NCI-H1436 treated with DMSO at 0.1 percent for 48 hours (cell line): ENCODE data around the gene P2RX7.
"Not testable (repeated sequence)": the region's sequence is repeated elsewhere in the genome, so short reads cannot be mapped to it uniquely, and the experiment has no call there.

Experiments
- DNase-seq: peaks from one replicate; lab custom pipeline; 2025; lab: John Stamatoyannopoulos, UW

P2RX7 gene

DNA sequence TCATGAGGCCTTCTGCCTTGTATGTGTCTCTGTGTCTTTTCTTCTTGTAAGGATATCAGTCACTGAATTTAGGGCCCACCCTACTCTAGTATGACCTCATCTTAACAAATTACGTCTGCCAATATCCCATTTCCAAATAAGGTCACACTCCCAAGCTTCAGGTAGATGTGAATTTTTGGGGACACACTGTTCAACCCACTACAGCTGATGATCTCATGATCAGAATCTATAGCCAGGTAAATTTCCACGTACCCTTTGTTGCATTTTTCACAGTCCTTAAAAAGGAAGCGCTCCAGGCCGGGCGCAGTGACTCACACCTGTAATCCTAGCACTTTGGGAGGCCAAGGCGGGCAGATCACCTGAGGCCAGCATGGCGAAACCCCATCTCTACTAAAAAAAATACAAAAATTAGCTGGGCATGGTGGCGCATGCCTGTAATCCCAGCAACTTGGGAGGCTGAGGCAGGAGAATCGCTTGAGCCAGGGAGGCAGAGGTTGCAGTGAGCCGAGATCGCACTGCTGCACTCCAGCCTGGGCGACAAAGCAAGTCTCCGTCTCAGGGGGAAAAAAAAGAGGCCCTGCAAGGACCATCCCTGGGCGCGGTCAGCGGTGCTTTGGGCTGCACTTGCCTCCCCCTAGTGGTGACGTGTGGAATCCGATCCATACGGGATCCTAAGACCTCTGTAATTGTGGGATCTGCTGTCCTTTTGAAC, 97.3 kb downstream of the P2RX7 start:
- DNase-seq, result not testable (repeated sequence)

GRCh38 chr12:121230538-121230907, 97.8 kb downstream of the P2RX7 start:
- no peak for DNase-seq

GRCh38 chr12:121232163-121232562, 99.5 kb downstream of the P2RX7 start:
- no peak for DNase-seq

GRCh38 chr12:121232977-121233627, 100.4 kb downstream of the P2RX7 start:
- DNase-seq, result no peak

DNA sequence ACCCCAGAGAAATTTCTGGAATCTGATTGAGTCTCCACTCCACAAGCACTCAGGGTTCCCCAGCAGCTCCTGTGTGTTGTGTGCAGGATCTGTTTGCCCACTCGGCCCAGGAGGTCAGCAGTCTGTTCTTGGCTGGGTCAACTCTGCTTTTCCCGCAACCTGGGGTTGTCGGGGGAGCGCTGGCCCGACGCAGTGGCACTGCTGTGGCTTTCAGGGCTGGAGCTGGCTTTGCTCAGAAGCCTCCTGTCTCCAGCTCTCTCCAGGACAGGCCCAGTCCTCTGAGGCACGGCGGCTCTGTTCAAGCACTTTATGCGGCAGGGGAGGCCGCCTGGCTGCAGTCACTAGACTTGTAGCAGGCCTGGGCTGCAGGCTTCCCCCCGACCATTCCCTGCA, 100.9 kb downstream of the P2RX7 start:
- DNase-seq, result no peak

- DNase-seq, result no peak
Measured at GRCh38 chr12:121236776-121237175, 104.1 kb downstream of the P2RX7 start.

DNA sequence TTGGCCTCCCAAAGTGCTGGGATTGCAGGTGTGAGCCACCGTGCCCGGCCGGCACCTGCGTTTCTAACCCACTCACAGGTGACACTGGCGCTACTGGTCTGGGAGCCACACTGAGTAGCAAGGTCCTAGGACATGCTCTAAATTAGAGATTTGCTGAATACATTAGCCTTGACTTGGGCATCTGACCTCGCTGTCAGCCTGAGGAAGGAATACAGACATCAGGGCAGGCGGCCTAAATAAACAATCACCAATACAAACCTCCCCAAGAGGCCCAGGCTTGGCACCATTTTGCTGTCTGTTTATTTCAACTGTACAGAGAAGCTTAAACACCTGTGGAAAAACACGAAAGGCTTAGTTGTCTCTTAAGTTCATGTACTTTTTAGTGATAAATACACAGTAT, 104.7 kb downstream of the P2RX7 start:
- DNase-seq, result no peak
